Brain pericyte (primary cell): Measurements from ENCODE around the gene ATP6V1A.

Experiments used
- DNase-seq: peaks from one replicate; pipeline ENCODE4 v3.0.0-alpha.2; 2012; ENCODE audit warnings: low read depth, low spot score

ATP6V1A gene

DNA sequence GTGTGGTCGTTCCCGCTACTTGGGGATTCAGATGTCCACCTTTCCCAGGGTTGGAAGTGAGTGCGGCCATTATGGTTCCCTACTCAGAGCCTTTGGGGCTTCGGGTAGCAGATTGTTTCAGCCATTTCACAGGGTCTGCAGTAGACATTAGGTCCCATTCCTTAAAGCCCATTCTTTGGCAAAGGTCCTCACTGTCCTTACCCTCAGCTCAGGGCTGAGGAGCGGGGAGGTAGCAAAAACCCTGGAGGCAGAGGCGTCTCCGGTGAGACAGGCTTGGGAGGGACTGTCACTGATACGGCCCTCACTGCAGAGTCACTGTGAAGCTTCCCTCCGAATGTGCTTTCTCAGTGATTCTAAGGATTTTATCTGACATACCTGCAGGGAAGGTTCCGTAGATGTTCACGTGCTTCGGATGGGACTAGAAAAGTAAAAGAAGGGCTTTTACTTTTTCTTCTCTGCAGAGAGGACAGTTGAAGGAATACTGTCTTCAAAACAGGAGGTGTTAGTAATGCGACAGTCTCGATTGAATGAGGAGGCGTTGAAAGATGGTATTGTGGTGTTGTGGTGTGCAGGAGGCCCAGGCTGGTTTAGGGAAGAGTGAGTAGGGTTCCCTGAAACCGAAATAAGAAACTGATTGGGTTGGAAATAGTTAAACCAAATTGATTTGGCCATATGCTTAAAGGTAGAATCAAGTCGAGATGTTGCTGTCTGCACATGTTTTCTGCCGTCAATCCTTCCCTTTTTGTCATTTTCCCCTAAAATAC lies 630 bp downstream of the ATP6V1A start:
- DNase-seq, result no peak

DNA sequence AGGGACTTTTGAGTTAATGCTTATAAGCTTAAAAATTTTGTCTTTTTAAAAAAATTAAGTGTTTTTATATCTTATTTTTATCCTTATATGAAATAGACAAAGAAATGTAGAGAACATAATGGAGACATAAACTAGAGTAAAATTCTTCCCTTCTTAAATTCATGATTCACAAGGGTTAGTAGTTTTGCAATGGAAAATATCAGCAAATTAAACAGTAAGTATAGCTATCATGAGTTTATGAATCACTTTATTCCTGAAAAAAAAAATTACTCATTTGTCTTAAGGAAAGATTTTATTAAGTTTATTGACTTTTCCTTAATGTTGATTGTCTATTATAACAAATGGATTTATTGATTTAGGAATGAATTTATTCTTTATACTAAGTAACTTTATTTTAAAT lies 4.3 kb downstream of the ATP6V1A start:
- no peak for DNase-seq

DNA sequence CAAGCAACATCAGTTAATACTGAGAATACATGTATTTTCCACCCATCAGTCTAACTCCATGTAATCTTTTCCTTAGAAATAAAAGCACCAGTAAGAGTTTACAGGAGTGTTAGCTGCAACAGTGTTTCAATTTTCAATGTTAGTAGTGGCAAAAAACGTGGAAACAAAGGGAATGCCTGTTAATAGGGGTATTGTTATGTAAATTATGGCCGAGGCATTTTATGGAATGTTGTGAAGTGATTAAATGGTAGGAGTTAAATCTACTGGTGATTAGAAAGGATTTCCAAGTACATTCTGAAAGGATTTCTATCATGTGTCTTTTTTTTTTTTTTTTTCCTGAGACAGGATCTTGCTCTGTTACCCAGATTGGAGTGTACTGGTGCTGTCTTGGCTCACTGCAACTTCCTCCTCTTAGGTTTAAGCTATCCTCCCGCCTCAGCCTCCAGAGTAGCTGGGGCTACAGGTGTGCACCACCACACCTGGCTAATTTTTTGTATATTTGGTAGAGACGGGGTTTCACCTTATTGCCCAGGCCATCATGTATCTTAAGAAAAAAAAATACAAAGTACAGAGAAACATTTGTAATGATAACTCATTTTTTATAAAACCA lies 6.6 kb downstream of the ATP6V1A start:
- no peak for DNase-seq

DNA sequence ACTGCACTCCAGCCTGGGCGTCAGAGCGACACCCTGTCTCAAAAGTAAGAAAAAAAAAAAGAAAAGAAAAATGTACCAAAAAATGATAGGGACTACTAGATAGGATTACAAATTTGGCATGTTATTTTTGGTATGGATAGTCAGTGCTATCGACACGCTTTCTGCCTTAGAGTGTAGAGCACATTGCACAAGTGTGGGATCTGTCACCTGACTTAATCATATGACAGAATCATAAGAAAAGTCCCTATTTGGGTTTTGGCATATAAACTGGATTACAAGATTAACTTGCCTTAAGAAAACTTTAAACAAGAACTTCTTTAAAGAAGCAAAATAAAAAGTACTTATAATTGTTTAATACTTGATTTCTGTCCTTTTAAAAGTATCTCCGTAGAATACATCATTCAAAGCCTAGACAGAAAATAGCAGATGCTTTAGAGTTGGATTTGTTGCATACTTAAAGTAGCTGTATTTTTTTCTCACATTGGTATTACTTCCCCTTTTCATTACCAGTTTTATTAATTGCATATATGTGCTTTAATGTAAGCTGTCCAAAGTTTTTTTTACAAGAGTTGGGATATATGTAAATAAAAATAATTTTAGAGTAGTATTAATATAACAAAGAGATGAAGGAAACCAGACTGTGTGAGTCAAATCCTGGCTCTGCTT lies 7.8 kb downstream of the ATP6V1A start:
- no peak for DNase-seq

DNA sequence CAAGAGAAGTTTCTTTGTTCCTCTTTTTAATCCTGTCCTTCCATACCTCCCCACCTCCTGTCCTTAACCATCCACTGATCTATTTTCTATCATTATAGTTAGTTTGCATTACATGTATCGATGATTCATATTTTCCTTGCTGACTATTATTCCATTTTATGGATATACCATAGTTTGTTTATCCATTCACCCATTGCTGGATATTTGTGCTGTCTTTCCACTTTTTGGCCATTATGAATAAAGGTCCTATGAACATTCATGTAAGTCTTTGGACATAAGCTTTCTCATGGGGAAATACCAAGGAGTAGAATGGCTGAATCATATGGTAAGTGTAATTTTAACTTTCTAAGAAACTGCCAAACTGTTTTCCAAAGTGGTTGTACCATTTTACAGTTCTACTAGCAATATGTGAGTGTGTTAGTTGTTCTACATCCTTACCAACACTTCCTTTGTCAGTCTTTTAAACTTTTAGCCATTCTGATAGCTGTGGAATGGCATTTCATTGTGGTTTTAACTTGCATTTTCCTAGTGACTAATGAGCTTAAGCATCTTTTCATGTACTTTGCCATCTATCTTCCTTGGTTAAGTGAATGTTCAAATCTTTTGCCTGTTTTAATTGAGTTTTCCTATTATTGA lies 11.7 kb downstream of the ATP6V1A start:
- DNase-seq, result no peak

DNA sequence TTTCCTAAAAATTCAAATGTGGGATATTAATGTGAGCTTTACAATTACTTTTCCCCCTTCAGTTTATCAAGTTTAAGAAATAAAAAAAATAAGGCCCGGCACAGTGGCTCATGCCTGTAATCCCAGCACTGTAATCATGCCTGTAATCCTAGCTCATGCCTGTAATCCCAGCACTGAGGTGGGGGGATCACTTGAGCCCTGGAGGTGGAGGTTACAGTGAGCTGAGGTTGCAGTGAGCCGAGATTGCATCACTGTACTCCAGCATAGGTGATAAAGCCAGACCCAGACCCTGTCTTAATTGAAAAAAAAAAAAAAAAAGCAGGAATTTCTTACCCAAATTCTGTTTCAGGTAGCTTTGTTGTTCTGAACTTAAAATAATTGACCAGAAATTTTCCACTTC lies 17.9 kb downstream of the ATP6V1A start:
- DNase-seq, result no peak

DNA sequence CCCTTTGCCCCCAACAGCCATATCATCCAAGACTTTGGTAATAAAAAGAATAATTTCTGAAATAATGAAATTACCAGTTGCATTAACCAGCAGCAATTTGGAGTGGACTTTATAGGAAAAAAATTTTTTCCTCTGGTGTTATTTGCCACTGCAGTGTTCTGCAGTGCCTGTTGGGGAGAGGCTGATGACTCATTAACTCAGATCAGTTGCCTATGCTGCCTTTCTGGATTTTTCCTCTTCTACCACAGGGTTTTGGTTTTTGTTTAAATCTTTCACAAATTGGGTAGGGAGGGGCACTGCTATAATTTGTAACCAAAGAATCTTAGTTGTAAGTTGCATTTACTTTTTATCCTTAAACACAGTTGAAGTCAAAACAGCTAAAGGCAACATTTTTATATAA lies 22.7 kb downstream of the ATP6V1A start:
- DNase-seq, result no peak

DNA sequence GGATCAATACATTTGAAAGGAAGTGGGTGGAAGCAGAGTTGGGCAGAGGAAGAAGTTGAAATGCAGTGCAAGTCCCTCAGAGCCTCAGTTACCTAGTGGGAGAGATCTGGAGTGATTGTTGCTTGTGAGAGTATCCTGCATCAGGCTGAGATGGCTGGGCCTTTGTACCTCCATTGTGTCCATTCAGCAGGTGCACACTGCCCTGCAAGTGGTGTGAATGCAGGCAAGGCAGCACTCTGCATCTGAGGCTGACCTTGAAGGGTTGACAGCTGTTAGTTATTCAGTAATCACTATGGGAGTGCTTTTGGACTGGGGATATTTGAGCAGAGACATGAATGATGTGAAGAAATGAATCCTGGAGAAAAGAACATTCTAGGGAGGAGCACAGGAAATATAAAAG lies 25.2 kb downstream of the ATP6V1A start:
- no peak for DNase-seq

DNA sequence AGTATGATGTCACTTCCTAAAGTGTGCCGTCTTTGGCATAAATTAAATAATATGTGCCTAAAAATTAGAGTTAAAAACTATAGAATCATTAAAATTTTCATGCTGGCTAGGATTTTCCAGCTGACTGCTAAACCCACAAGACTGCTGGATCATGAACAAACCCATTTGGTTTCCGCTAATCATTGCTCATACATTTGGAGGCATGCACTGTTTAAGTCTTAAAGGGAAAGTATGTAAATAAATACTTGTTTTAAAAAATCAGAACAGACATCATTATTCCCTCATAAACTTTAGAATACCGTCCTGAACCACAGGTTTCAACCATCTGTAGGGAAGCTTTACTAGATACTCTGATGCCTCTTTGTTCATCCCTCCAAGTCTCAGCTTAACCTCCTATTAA lies 26.5 kb downstream of the ATP6V1A start:
- DNase-seq, result no peak

DNA sequence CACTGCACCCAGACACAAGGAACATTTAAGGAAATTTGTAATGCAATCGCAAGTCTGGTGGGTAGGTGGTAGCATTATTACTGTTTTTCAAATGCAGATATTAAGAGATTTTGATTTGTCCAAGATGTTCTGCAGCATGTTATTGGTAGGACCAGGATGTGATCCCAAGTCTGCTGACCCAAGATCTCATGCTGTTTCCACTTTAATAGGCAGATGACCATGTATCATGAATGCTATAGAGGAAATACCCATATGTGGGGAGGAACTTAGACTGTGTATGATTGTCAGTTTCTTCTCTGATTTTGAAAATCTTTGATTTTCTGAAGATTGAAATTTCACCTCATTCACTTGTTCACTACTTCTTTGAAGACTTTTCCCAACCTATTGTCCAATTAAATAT lies 28.7 kb downstream of the ATP6V1A start:
- no peak for DNase-seq

DNA sequence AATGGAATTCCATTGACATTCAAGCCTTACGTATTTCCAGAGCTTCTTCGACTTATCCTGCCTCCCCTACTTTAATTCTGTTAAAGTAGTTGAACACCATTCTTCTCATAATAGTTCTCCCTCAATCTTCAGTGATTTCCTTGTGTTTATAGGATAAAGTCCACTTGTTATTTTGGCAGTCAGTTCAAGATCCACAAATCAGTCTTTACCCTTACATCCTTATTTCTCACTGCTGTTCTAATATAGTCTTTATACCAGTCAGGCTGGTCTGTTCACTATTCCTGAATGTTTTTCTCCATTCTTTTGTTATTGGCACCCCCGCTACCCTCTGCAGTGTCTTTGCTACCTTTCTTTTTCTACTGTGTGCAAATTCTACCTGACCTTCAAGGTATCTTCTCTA lies 29.7 kb downstream of the ATP6V1A start:
- no peak for DNase-seq

DNA sequence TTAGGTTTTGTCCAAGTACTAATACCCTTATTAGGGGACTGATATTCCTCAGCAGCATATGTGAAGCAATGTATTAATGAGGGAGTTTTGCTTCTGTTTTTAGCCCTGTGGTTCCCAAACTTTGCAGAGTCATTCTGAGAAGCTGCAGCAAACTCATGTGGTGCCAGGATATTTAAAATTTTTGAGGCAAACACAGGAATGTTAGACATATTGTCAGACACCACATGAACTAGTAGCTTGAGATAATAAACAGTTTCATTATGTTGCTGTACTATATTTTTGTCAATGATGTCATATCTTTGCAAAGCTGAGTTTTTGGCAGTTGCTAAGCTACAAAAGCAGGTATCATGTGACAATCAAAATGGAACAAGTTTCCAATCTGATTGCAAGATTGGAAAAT lies 36.6 kb downstream of the ATP6V1A start:
- DNase-seq, result peak; percentile 60

DNA sequence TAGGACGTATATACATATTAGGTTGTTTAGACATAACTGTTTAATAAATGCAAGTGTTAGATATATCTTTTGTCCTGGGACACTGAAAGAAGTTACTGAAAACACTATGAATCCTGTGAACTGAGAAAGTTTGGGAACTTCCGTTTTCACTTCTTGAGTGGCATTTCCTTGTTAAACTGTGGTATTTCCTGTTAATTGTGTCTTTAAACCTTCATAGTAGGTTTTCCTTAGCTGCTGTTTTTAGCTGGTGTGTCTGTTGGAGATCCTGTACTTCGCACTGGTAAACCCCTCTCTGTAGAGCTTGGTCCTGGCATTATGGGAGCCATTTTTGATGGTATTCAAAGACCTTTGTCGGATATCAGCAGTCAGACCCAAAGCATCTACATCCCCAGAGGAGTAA lies 37.1 kb downstream of the ATP6V1A start:
- no peak for DNase-seq

DNA sequence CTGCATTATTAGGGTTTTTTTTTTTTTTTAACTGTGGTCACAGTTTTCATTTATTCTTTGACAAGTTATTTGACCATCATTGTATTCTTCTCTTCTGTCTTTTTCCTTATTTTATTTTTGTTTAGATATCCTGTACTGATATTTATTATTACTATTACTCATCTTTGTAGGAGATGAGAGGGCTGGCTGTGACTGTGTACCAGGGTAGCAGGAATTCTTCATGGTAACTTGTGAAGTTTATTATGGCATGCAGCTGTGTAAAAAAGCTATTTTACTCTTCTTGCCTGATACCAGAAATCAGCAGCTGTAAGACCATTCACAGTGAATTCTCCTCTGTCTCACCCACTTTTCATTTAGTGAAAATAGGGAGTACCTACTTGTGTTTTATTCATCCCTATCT lies 44.5 kb downstream of the ATP6V1A start:
- DNase-seq, result peak; percentile 25

DNA sequence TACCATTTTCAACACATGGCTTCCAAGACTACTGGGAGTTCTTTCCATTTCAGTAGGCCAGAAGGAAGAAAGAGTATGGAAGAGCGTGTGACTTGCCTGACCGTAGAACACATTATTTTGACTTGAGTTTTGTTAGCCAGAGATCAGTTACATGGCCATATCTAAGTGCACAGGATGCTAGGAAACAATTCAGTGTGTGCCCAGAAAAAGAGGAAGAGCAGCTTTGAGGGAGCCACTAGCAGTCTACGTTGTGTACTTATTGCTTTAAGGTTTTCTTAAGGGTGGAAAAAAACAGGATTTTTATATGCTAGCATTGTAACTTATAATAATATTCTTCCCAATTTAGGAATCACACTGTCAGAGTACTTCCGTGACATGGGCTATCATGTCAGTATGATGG lies 47.7 kb downstream of the ATP6V1A start:
- no peak for DNase-seq

DNA sequence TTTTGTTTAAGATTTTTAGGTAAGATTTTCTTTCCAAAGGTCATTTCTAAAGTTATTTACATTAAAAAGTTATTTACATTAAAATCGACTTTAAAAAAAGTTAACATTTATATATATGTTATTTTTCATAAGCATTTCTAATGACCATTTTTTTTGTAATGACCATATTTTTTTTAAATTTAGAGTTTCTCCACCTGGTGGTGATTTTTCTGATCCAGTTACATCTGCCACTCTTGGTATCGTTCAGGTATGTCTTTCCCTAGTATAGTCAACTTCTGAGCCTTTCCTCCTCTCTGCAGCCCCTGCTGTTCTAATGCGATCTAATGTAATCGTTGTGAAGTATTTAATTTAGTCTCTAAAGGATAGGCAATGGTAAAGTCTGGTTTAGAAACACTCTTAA lies 48.9 kb downstream of the ATP6V1A start:
- DNase-seq, result no peak

DNA sequence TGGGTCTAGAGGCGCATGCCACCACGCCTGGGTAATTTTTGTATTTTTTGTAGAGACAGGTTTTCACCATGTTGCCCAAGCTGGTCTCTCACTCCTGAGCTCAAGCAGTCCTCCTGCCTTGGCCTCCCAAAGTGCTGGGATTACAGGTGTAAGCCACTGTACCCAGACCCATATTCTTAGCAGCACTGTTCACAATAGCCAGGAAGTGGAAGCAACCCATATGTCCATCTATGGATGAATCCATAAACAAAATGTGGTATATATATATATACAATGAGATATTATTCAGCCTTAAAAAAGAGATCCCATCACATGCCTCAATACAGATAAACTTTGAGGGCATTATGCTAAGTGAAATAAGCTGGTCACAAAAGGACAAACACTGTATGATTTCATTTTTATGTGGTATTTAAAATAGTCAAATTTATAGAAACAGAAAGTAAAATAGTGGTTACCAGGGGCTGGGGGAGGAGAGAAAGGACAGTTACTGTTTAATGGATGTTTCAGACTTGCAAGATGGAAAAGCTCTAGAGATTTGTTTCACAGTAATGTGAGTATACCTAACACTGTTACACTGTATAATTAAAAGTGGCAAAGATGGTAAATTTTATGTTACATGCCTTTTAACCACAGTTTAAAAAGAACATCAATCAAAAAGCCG lies 56.1 kb downstream of the ATP6V1A start:
- no peak for DNase-seq

DNA sequence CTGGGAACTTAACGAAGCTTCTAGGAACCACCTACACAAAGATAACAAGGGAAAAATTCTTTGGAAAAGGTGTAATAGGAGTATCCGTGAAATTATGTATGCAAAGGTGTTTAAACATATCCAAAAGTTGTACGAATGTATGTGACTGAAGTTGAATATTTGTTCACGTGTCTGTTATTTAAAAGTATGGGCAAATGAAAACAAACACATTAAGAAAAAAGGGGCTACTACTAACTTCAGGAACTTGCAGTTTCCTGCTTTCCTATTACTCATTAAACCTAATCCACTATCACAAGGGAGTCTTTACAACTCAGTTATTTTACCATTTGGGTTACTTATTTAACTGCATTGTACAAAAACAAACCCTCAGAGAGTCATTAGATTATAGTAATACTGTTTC lies 57.8 kb downstream of the ATP6V1A start:
- no peak for DNase-seq

DNA sequence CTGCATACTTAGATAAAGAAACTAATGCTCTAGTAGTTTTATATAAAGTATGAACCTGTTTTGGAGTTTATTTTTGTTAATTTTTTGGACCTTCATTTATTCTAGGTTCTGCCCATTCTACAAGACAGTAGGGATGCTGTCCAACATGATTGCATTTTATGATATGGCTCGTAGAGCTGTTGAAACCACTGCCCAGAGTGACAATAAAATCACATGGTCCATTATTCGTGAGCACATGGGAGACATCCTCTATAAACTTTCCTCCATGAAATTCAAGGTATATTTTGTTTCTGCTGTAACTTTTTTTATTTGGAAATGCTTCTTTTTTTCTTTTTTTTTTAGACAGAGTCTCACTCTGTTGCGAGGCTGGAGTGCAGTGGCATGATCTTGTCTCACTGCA lies 58.4 kb downstream of the ATP6V1A start:
- no peak for DNase-seq

DNA sequence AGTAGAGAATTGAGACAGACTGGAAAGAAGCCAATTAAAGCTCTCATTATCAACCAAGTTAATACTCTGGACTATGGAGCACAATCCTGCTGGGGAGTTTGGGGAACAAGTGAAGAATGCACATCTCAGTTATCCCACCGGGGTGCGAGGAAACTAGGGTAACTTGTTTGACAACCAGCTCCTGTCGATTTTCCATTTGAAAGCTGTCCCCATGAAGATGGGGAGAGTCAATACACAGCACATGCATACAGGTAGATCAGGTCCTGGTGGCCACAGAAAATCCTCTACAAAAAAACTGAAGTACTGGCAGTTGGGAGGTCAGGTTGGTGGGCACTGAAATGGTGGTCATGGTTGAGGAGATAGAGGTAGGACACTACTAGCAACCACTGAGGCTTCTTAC lies 66.0 kb downstream of the ATP6V1A start:
- no peak for DNase-seq

DNA sequence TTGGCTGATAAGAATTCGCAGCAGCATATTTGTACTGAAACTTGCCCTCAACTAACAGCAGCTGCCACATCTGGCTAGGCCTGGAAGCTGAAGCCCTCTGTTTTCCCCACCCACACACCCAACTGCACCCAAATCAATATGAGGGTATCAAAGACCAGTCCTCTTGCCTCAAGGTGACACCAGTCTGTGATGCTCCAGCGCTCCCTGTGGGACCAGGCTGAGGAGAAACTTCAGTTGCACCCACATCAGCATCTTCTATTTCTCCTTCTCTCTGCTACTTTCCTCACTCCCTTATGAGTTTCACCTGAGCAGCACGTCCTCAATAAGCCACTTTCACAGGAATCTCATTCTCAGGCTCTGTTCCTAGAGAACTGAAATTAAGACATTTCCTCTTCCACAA lies 73.0 kb downstream of the ATP6V1A start:
- DNase-seq, result no peak

DNA sequence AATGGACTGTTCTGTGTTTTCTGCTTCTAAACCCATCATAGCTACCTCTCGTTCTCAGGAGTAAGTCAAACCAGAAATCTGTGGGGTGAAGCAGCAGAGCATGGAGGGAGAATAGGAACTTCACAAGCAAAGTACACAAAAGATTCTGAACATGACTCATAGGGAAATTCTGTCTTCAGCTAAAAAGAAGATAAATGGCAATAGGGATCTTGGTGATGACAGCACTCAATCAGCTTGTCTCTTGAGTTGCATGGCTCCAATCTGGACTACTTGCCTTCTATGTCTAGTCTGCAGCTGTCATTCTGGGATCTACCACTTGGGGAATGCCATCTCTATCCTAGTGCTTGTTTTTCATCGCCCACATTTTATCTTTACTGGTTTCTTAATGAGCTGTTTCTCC lies 78.3 kb downstream of the ATP6V1A start:
- DNase-seq, result no peak
